Uterus (tissue), 4 donors: ENCODE results near the gene E2F4. TPM values are rescaled to one million over a fixed set of nuclear protein-coding genes. Genes with fewer than 3 reads are reported as not detected.

Experiments
- DNase-seq, 2 donors: peaks; one replicate each; pipeline ENCODE4 v3.0.0-alpha.2; 2019 to 2020
- H3K27ac ChIP-seq, 2 donors: fragments of 200-600 bp; sonication (generic); 1 replicate in 1 of 2; 2 replicates in 1 of 2; pipeline ENCODE4 v1.5.1; 2016 to 2018
- H3K27me3 ChIP-seq, 2 donors: fragments of 200-600 bp; sonication (generic); one replicate each; pipeline ENCODE4 v1.5.1; 2018 to 2019; ENCODE audit warnings: control low read depth in 1 of 2
- H3K36me3 ChIP-seq, 2 donors: fragments of 200-600 bp; sonication (generic); one replicate each; pipeline ENCODE4 v1.5.1; 2019; ENCODE audit warnings: control low read depth in 1 of 2
- H3K4me1 ChIP-seq, 2 donors: fragments of 200-600 bp; sonication (generic); one replicate each; pipeline ENCODE4 v1.5.1; 2018 to 2019; ENCODE audit warnings: control low read depth in 1 of 2
- H3K4me3 ChIP-seq, 2 donors: fragments of 200-600 bp; sonication (generic); 1 replicate in 1 of 2; 2 replicates in 1 of 2; pipeline ENCODE4 v1.5.1; 2018 to 2019; ENCODE audit warnings: mild to moderate bottlenecking in 1 of 2
- H3K9me3 ChIP-seq, 2 donors: fragments of 200-600 bp; sonication (generic); one replicate each; pipeline ENCODE4 v1.5.1; 2019; ENCODE audit warnings: control low read depth in 1 of 2
- CTCF ChIP-seq, 4 experiments: fragments of 200-600 bp in 2 of 4; fragments of 450-650 bp in 2 of 4; sonication (generic) in 2 of 4; IDR thresholded peaks; one replicate each; pipeline ENCODE4 v1.5.1; 2016 to 2019; ENCODE audit warnings: antibody characterized with exemption in 4 of 4, mild to moderate bottlenecking in 2 of 4, moderate library complexity in 1 of 4
- POLR2A ChIP-seq, 2 donors: fragments of 450-650 bp; IDR thresholded peaks; one replicate each; pipeline ENCODE4 v1.6.1; 2016; ENCODE audit warnings: antibody characterized with exemption in 2 of 2, mild to moderate bottlenecking in 1 of 2, moderate library complexity in 1 of 2
- intact Hi-C: fragments of 100-400 bp; cut with DNase I; formaldehyde crosslinking; loops from one replicate; pipeline ENCODE4 v1.15.1; 2023; ENCODE audit warnings: low total_unique reads
- total RNA-seq, 4 donors: library from RNA; depleted of rRNA in 3 of 4; stranded (reverse); fragments of >200 nt in 3 of 4; gene quantifications; one replicate each; pipeline versions ENCODE4 v1.1.0 to v1.2.4, GENCODE V29; 2014 to 2023
- donor health status: DM: yes; HTN: yes; CAD: no.

The E2F4 gene
- total RNA-seq, 4 donors from 2014 or later: 49.2 to 294 (median 77.1) TPM

- H3K27ac ChIP-seq: peak overlapping the region; percentile 77 to 80
Measured at GRCh38 chr16:67150047-67150832, 41.7 kb upstream of the E2F4 start.

GRCh38 chr16:67150833-67151396, 41.0 kb upstream of the E2F4 start, which contains the start of gene B3GNT9:
TSS of gene B3GNT9 (minus strand) at chr16:67150998. CDS start at chr16:67150485, 513 bp downstream.
- peak within 1 kb of the TSS; percentile 77 to 80 for H3K27ac ChIP-seq
- H3K36me3 ChIP-seq: no peaks in the 10 kb centered on the region
- H3K27me3 ChIP-seq: no peaks in the 10 kb centered on the region
- peak; percentile 78 to 85 for DNase-seq
- H3K9me3 ChIP-seq: no peaks in the 10 kb centered on the region
- H3K4me3 ChIP-seq: peak within 1 kb of the TSS; percentile 60 to 75
- peaks cover 0 to 9% of the 10 kb centered on the region in 2 donors for H3K4me1 ChIP-seq
- TF ChIP-seq CTCF (IDR thresholded peaks at IDR 0.05) (peak in 1 of 4 experiments; percentile 1), POLR2A (IDR thresholded peaks at IDR 0.05) (peak in 1 of 2 donors; percentile 13)
- intact Hi-C loops: no loop called here

More at GRCh38 chr16:67150047-67150832, 41.7 kb upstream of the E2F4 start:
- Histone ChIP-seq H3K4me3 (peak overlapping the region; percentile 60 to 75), H3K36me3 (no peaks in the 10 kb centered on the region), H3K27me3 (no peaks in the 10 kb centered on the region), H3K4me1 (peaks cover 0 to 9% of the 10 kb centered on the region in 2 donors), H3K9me3 (no peaks in the 10 kb centered on the region)
- intact Hi-C loops: no loop called here
- TF ChIP-seq CTCF (IDR thresholded peaks at IDR 0.05) (no peak), POLR2A (IDR thresholded peaks at IDR 0.05) (no peak)
- peak in 1 of 2 donors; percentile 69 for DNase-seq

- H3K36me3 ChIP-seq: no peaks in the 10 kb centered on the region
- intact Hi-C loops: no loop called here
- peak overlapping the region; percentile 60 to 75 for H3K4me3 ChIP-seq
- no peaks in the 10 kb centered on the region for H3K27me3 ChIP-seq
- peak overlapping the region; percentile 77 to 80 for H3K27ac ChIP-seq
- H3K9me3 ChIP-seq: no peaks in the 10 kb centered on the region
- H3K4me1 ChIP-seq: peaks cover 0 to 9% of the 10 kb centered on the region in 2 donors
- TF ChIP-seq CTCF (IDR thresholded peaks at IDR 0.05) (no peak), POLR2A (IDR thresholded peaks at IDR 0.05) (no peak)
- no peak for DNase-seq
Measured at GRCh38 chr16:67151431-67152097, 40.4 kb upstream of the E2F4 start.

GRCh38 chr16:67154578-67155294, 37.2 kb upstream of the E2F4 start:
- intact Hi-C loops: loop anchor here (5.0 kb wide), 1 partner anchor 177 kb away; no protein-coding TSS in a partner anchor
- no peaks in the 10 kb centered on the region for H3K36me3 ChIP-seq
- H3K27me3 ChIP-seq: no peaks in the 10 kb centered on the region
- H3K27ac ChIP-seq: no peak overlapping the region
- peaks cover 0 to 17% of the 10 kb centered on the region in 2 donors for H3K4me1 ChIP-seq
- no peak for DNase-seq
- no peaks in the 10 kb centered on the region for H3K9me3 ChIP-seq
- H3K4me3 ChIP-seq: no peak overlapping the region
- no peak for TF ChIP-seq CTCF (IDR thresholded peaks at IDR 0.05)
- TF ChIP-seq POLR2A (IDR thresholded peaks at IDR 0.05): no peak
